ENCODE data around the gene ZNF106. TPM values are rescaled to one million over a fixed set of nuclear protein-coding genes. Genes with fewer than 3 reads are reported as not detected.

ZNF106 gene
- polyA plus RNA-seq, 3 donors, result 29.0 to 121 (median 69.2) TPM

DNA sequence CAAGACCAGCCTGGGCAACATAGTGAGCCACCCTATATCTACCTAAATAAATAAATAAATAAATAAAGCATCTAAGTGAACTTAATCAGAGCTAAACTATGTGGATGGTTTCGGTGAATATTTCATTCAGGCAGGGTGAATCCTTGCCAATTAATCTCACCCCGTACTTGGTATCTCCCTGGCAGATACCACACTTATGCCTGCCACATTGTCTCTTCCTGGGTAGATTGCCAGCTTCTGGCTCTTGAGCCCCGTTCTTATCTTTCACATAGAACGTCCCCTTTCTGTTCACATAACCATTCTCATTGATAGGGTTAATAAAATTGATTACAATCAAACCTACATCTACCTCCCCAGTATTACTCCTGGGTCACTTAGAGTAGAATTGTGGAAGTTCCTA lies 11.5 kb upstream of the ZNF106 start:
- Histone ChIP-seq H3K4me3 (replicated peaks in 1 of 3; ENCODE audit: low read depth in 2 of 3, low read length in 3 of 3) (no peak overlapping the region), H3K4me1 (ENCODE audit: control insufficient read depth in 1 of 2, insufficient read depth in 2 of 2, low read length in 2 of 2) (peaks cover 46 to 60% of the 10 kb centered on the region in 2 donors), H3K27me3 (ENCODE audit: control insufficient read depth in 2 of 2, insufficient read depth in 2 of 2, low read length in 2 of 2) (no peaks in the 10 kb centered on the region), H3K27ac (ENCODE audit: low read depth in 1 of 2, low read length in 2 of 2) (peak overlapping the region; percentile 28 to 80), H4K20me1 (ENCODE audit: insufficient read depth, low read length) (peaks cover 64% of the 10 kb centered on the region), H3K9ac (ENCODE audit: insufficient read depth, low read length, poor library complexity, severe bottlenecking) (peak overlapping the region; percentile 33), H3K79me2 (ENCODE audit: insufficient read depth, low read length) (peaks cover 97% of the 10 kb centered on the region), H3K36me3 (replicated peaks in 1 of 2; ENCODE audit: control insufficient read depth in 1 of 2, insufficient read depth in 2 of 2, low read length in 2 of 2) (peaks cover 8 to 24% of the 10 kb centered on the region in 2 donors), H3K9me3 (replicated peaks in 1 of 2; ENCODE audit: control insufficient read depth in 1 of 2, insufficient read depth in 1 of 2, low read length in 2 of 2) (no peaks in the 10 kb centered on the region), H3K4me2 (replicated peaks; ENCODE audit: extremely low read depth, low read length, poor library complexity, severe bottlenecking) (no peak overlapping the region), H2AFZ (ENCODE audit: insufficient read depth, low read depth, low read length, poor library complexity, severe bottlenecking) (no peak overlapping the region)
- intact Hi-C loops (cut with micrococcal nuclease), result no loop called here
- H3K4me3 Mint-ChIP-seq, result no peak overlapping the region
- no peaks in the 10 kb centered on the region for H3K9me3 Mint-ChIP-seq
- peaks cover 16 to 35% of the 10 kb centered on the region in 2 donors for H3K36me3 Mint-ChIP-seq
- TF ChIP-seq, protein P1, sequence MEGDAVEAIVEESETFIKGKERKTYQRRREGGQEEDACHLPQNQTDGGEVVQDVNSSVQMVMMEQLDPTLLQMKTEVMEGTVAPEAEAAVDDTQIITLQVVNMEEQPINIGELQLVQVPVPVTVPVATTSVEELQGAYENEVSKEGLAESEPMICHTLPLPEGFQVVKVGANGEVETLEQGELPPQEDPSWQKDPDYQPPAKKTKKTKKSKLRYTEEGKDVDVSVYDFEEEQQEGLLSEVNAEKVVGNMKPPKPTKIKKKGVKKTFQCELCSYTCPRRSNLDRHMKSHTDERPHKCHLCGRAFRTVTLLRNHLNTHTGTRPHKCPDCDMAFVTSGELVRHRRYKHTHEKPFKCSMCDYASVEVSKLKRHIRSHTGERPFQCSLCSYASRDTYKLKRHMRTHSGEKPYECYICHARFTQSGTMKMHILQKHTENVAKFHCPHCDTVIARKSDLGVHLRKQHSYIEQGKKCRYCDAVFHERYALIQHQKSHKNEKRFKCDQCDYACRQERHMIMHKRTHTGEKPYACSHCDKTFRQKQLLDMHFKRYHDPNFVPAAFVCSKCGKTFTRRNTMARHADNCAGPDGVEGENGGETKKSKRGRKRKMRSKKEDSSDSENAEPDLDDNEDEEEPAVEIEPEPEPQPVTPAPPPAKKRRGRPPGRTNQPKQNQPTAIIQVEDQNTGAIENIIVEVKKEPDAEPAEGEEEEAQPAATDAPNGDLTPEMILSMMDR (IDR thresholded peaks at IDR 0.05), result no peak
- H3K4me1 Mint-ChIP-seq, result peaks cover 53% of the 10 kb centered on the region
- no CpG with 5 or more reads among the region's 4 CpGs for WGBS (ENCODE audit: insufficient coverage)
- H3K27ac Mint-ChIP-seq, result peak overlapping the region; percentile 75 to 91 (median 86)
- peaks cover 0 to 1% (median 0%) of the 10 kb centered on the region in 3 donors for H3K27me3 Mint-ChIP-seq (ENCODE audit: low read depth in 3 of 3)
- DNase-seq, result no peak

DNA sequence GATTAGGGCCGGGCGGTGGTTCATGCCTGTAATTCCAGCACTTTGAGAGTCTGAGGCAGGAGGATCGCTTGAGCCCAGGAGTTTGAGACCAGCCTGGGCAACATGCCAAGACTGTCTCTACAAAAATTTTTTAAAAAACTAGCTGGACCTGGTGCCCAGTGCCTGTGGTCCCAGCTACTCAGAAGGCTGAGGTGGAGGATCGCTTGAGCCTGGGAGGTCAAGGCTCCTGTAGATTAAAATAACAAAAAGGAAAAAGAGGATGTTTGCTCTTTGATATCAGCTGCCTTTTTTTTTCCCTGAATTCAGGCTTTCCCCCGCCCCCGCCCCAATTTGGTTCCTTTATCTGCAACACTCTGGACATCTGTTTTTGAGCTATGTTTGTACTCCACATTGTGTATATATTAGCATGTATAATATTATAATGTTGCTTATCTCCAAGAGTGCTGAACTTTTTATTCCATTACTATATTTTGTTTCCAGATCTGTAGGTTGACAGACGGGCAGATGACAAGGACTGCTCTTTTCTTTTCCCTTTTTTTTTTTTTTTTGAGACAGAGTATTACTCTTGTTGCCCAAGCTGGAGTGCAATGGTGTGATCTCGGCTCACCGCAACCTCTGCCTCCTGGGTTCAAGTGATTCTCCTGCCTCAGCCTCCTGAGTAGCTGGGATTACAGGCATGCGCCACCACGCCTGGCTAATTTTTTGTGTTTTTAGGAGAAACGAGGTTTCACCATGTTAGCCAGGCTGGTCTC lies 9.1 kb upstream of the ZNF106 start:
- peaks cover 8 to 23% of the 10 kb centered on the region in 2 donors for H3K36me3 Mint-ChIP-seq
- H3K4me3 ChIP-seq (replicated peaks in 1 of 3; ENCODE audit: low read depth in 2 of 3, low read length in 3 of 3), result no peak overlapping the region
- H3K36me3 ChIP-seq (replicated peaks in 1 of 2; ENCODE audit: control insufficient read depth in 1 of 2, insufficient read depth in 2 of 2, low read length in 2 of 2), result peaks cover 2 to 8% of the 10 kb centered on the region in 2 donors
- no peak for DNase-seq
- H2AFZ ChIP-seq (ENCODE audit: insufficient read depth, low read depth, low read length, poor library complexity, severe bottlenecking), result no peak overlapping the region
- H3K4me3 Mint-ChIP-seq, result peak overlapping the region in 1 of 2 donors; percentile 35
- no peak overlapping the region for H3K9ac ChIP-seq (ENCODE audit: insufficient read depth, low read length, poor library complexity, severe bottlenecking)
- peaks cover 52% of the 10 kb centered on the region for H4K20me1 ChIP-seq (ENCODE audit: insufficient read depth, low read length)
- no peaks in the 10 kb centered on the region for H3K9me3 Mint-ChIP-seq
- no peaks in the 10 kb centered on the region for H3K9me3 ChIP-seq (replicated peaks in 1 of 2; ENCODE audit: control insufficient read depth in 1 of 2, insufficient read depth in 1 of 2, low read length in 2 of 2)
- TF ChIP-seq, protein P1 (IDR thresholded peaks at IDR 0.05), result no peak
- H3K27me3 Mint-ChIP-seq (ENCODE audit: low read depth in 3 of 3), result peaks cover 0 to 1% (median 0%) of the 10 kb centered on the region in 3 donors
- H3K27ac Mint-ChIP-seq, result peak overlapping the region; percentile 71 to 89 (median 86)
- H3K27ac ChIP-seq (ENCODE audit: low read depth in 1 of 2, low read length in 2 of 2), result peak overlapping the region; percentile 48 to 65
- H3K4me1 ChIP-seq (ENCODE audit: control insufficient read depth in 1 of 2, insufficient read depth in 2 of 2, low read length in 2 of 2), result peaks cover 64 to 79% of the 10 kb centered on the region in 2 donors
- WGBS (ENCODE audit: insufficient coverage), result 61% methylated on average over 4 of the region's 12 CpGs
- intact Hi-C loops (cut with micrococcal nuclease), result loop anchor here in 1 of 2 donors (10.0 kb wide), 1 partner anchor 425 kb away; the partner anchor contains the start of gene TTBK2
- H3K4me1 Mint-ChIP-seq, result peaks cover 63% of the 10 kb centered on the region
- no peaks in the 10 kb centered on the region for H3K27me3 ChIP-seq (ENCODE audit: control insufficient read depth in 2 of 2, insufficient read depth in 2 of 2, low read length in 2 of 2)
- peak overlapping the region; percentile 30 for H3K4me2 ChIP-seq (replicated peaks; ENCODE audit: extremely low read depth, low read length, poor library complexity, severe bottlenecking)
- H3K79me2 ChIP-seq (ENCODE audit: insufficient read depth, low read length), result peaks cover 92% of the 10 kb centered on the region

Data from CD14-positive monocyte (primary cell).